GM18858 (cell line): Measurements from ENCODE around the gene URM1.

Experiments
- ATAC-seq: cut with Tn5 transposase; IDR thresholded peaks from one replicate; pipeline ENCODE4 v1.9.1; 2021; ENCODE audit not compliant: unreplicated experiment

Gene URM1

DNA sequence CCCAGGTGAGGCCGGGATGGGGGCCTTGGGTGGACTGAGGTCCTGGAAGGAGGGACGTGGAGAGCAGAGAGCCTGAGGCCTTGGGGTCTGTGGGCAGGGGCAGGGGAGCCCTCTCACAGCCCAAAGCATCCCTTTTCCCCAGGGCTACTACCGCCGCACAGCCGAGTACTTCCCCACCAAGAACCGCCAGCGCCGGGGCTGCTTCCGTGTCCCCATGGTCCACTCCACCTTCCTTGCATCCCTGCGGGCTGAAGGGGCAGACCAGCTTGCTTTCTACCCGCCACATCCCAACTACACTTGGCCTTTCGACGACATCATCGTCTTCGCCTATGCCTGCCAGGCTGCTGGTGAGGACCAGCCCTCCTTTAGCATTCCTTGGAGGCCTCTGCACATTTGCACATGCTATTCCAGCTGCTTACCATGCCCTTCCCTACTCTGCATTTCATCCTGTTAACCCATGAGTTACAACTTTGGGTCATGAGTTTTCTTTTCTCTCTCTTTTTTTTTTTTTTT, 53.1 kb downstream of the URM1 start:
- ATAC-seq = no peak

DNA sequence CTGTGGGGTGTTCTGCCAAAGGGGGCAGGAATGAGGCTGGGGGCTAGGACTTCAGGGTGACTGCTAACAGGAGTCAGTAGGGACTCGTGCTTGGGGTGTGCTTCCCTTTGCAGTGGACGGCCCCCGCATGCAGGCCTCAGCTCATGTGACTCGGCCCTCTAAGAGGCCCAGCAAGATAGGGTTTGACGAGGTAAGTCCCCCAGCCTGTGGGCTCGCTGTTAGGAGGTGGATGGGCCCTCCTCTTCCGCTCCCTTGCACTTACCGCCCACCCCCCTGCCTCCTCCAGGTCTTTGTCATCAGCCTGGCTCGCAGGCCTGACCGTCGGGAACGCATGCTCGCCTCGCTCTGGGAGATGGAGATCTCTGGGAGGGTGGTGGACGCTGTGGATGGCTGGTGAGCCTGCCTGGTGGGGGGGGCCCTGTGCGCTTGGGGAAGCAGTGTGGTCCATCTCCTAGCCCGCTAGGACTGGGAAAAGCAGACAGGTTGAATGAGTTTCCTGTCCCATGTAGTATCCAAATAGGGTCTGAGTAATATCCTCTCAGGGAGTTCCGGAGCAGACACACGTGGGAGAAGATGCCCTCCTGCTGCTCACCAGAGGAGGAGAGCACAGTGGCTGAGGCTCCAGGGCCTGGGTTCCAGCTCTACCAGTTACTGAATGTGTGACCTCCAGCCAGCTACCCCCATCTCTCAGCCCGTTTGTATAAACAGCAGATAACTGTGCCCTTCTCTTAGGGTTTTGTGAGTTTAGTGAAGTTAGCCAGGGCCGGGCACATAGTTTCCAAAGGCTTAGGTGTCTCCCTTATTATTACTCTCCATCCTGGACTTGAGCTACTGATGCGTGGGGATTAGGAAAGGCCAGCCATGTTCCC, 57.7 kb downstream of the URM1 start:
- ATAC-seq = no peak

DNA sequence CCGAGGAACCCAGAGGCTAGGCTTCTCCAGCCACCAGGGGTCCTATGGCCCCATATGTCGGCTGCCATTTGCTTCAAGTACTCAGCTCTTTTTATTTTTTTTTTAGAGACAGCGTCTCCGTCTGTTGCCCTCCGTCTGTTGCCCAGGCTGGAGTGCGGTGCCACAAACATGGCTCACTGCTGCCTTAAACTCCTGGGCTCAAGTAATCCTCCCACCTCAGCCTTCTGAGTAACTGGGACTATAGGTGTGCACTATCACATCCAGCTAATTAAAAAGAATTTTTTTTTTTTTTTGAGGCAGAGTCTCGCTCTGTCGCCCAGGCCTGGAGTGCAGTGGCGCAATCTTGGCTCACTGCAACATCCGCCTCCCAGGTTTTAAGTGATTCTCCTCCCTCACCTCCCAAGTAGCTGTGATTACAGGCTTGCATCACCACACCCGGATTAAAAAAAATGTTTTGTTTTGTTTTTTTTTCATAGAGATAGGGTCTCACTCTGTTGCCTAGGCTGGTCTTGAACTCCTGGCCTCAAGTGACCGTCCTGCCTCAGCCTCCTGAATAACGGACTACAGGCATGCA, 58.4 kb downstream of the URM1 start:
- no peak for ATAC-seq

DNA sequence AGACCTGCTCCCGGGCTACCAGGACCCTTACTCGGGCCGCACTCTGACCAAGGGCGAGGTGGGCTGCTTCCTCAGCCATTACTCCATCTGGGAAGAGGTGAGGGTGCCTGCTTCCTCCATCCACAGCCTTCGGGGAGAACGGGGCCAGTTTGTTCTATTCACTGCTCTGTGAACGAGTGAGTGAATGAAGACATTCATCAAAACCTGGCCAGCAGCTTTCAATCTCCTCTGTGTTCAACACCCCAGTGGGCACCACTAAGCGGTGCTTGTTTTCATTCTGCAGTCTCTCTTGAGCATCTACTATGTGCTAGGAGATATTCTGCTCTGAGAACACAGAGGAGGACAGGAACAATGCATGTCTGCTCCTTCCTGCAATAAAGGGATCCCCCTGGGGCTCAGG, 60.0 kb downstream of the URM1 start:
- ATAC-seq = no peak

DNA sequence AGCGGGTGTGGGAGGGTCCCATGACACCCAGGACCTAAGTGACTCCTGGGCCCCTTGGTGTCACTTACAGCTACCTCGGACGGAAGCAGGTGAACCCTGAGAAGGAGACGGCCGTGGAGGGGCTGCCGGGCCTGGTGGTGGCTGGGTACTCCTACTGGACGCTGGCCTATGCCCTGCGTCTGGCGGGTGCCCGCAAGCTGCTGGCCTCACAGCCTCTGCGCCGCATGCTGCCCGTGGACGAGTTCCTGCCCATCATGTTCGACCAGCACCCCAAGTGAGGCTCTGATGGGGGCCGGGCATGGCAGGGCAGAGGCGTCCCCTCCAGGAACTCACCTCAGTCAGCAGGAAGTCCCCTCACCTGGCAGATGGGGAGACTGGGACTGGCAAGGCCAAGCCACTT, 63.2 kb downstream of the URM1 start:
- ATAC-seq = no peak

DNA sequence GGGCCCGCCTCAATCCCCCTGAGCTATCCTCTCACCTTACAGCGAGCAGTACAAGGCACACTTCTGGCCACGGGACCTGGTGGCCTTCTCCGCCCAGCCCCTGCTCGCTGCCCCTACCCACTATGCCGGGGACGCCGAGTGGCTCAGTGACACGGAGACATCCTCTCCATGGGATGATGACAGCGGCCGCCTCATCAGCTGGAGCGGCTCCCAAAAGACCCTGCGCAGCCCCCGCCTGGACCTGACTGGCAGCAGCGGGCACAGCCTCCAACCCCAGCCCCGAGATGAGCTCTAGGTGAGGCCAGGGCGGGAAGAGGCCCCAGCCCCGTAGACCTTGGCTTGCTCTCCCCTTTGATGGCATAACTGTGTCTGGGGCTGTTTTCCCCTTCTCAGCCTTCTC, 64.4 kb downstream of the URM1 start:
- no peak for ATAC-seq

DNA sequence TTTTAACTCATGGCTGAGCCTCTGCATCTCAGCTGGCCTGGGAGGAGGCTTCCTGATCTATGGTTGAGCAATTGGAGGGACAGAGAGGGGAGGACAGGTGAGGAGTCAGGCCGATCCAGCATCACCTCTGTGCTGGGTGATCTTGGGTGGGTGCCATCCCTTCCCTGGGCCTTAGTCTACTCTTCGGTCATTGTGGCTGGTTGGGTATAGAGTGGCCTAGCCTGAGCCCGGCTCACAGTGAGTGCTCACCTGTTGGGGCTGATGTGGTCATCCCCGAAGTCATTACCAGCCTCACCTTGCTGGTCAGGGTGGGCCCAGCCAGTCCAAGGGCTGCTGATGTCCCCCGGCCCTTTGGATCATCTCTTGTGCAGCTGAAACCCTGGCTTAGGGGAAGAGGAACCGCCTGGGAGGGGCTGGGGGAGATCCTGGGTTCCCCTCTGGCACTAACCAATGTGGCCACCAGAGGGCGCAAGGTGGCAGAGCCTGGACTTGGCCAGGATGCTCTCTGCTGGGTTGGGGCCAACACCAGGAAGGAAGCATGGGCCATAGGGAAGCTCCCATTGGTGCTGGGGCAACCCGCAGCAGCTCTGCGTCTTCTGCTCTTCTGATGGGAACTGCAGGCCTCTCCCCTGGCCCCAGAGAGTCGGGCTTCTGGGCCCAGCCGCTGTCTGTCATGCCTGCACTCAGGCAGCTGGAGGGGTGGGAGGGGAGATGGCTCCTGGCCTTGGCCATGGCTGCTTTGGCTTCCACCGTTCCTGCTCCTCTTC, 67.4 kb downstream of the URM1 start:
- ATAC-seq = no peak

DNA sequence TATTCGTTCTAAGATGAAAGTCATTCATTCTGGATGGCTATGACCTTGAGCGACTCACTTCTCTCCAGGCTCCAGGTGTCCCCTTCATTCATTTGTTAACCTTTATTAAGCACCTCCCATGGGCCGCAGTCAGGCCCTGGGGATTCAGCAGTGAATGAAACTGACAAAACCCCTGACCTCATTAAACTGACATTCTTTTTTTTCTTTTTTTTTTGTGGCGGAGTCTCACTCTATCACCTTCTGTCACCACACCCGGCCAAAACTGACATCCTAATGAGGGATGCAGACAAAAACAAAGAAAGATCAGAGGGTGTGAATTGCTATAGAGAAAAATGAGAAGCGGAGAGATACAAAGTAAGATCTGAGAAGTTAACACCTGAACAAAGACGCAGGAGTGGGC, 68.1 kb downstream of the URM1 start:
- ATAC-seq = no peak
